DMS114 treated with DMSO at 0.1 percent for 48 hours (cell line): ENCODE data around the gene MLF1.
A peak's percentile ranks its signal among the peaks of the same experiment; 100 is the strongest.
"Not testable (repeated sequence)": the region's sequence is repeated elsewhere in the genome, so short reads cannot be mapped to it uniquely, and the experiment has no call there.

ENCODE experiments used
- DNase-seq: peaks from one replicate; lab custom pipeline; 2025; ENCODE audit not compliant: unreplicated experiment; lab: John Stamatoyannopoulos, UW

The MLF1 gene, protein sequence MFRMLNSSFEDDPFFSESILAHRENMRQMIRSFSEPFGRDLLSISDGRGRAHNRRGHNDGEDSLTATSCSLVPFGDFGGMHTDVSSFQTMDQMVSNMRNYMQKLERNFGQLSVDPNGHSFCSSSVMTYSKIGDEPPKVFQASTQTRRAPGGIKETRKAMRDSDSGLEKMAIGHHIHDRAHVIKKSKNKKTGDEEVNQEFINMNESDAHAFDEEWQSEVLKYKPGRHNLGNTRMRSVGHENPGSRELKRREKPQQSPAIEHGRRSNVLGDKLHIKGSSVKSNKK

DNA sequence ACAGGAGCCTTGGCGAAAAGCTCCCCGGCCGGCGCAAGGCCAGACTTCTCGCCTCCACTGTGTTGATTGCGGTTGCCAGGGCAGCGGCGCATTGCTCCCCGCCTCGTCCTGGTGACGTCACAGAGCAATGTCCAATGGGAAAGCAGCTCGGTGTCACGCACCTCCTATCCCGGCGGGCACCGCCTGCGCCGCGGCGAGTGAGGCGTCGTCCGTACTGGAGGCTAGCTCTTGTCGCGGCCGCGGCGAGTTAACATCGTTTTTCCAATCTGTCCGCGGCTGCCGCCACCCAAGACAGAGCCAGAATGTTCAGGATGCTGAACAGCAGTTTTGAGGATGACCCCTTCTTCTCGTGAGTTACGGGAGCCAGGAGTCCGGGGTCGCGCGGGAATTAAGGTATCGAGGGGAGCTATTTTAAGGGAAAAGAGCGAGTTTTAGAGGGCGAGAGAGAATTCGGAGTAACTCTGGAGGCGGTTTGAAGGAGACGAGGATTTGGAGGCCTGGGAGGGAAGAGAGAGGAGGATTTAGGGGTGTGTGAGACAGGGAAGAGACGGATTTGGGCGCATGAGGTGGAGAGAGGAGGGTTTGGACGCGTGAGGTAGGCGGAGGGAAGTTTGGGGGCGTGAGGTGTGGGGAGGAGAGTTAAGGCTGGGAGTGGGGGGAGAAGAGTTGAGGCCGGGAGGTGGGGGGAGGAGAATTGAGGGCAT is at the start of gene MLF1:
TSS of gene MLF1 (plus strand) at position 196 of the 704 bp plus-strand sequence. CDS start at position 303, 107 bp downstream.
- peak; percentile 86 for DNase-seq

DNA sequence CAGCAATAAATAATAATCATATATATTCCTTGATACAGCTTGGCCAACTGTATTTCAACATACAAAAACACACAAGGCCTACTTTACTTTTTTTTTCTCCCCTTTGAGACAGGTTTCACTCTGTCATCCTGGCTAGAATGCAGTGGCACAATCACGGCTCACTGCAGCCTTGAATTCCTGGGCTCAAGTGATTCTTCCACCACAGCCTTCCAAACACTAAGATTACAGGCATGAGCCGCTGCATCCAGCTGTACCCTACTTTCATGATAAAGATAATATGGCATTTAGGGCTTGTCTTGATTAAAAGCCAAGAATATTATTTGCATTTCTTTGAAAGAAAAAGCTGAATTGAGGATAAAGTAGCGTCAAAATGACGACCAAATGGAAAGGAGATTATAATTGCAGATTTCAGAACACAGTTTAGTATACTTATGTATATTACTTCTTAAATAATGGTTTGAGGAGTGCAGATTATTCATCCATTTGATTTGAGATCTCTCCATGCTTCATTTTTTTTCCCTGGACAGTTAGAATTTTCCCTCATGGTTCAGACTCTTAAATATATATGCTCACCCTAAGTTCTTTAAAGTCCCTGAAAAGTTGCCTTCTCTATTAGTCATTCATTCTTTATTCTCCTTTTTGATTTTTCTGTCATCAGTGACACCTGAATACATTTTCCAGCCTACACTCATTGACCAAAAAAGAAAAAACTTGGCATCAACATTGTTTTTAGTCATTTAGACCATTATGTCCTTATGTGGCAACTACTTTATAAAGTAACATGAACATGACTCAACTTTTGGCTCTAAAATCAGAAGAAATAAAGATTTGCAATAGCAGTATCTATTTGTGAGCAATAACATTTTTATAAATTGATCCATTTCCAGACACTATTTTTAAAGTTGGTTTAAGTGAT is 48.5 kb upstream of the MLF1 start:
- DNase-seq: no peak

DNA sequence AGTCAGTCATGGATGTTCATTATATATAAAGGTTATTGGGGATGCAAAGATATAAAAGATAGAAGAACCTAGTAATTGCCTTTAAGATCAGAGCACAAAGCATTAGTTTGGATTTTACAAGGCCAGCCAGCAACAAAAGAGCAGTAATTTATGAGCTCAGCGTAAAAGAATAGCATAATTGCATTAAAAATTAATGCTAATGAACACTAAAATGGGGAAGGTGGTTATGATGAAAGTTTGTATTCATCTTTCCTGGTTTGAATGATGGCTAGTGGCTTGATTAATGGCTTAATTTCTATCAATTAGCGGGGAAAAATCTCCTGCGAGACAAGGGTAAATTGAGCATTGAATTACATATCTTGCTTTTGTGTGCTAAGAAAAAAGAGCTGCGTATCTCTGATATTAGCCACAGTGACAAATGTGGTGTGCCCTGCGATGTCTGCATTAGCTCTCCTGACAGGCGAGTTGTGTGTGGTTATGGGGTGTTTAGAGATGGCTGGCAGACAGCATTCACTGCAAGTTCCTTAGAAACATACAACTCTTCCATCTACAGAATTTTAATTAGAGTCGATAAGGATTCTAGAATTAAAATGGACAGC is 42.8 kb upstream of the MLF1 start:
- no peak for DNase-seq

DNA sequence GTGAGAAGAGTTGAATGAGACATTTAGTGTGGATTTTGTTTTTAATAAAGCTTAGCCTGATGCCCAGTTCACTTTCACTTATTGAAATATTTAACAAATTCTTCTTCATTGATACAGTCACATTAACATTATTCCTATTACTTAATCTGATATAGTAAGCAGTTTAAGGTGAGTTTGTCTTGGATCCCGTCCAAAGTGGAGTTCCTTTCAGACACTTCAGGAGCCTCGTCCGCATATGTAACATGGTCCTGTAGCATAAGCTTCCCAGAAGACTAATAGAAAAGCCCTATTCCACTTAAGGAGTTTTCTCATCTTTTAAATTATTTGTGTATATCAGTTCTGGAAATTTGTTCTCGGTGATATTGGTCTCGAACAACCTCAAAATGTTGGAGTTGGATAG is 39.7 kb upstream of the MLF1 start:
- no peak for DNase-seq

DNA sequence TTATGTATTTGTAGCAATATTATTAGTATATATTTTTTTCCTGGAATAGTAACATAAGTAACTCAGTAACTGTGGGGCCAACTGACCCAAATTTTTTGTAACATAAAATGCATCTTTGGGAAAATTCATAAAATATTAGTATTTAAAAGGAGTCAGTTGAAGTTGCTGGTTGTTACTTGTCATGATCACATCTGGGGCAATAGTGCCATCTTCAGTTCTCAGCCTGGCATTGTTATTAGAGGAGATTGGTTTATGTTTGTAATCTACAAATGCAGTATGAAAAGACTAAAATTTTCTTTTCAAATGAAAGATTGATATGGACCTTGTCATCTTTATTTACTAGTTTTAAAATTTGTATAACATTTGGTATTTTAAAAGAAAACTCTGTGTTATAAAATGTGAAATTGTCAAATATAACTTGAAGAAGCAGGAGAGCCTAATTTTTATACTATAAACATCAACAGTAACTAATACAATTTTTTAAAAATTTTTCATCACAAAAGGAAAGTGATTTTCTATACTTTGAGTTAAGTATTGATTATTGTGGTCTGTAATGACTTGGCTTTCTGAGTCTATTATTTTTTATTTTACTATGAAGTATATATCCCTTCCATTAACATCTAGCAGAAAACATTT is 38.8 kb upstream of the MLF1 start:
- peak; percentile 58 for DNase-seq

DNA sequence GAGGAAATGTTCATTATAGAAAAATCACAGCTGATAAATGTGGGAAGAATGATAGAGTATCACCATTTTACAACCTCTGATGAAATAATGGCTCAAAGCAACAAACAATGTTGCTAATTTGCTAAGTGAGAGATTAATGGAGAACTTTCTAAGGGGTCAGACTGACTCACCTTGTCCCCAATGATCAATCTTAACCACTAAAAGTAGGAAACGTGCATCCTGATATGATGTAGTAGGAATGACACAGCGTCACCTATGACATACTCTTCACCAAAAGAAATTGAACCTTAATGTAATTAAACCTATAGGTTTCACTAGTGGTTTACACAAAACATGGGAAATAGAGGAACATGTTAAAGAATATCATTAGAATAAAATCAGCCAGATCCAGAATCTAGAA is 35.1 kb upstream of the MLF1 start:
- DNase-seq: no peak

DNA sequence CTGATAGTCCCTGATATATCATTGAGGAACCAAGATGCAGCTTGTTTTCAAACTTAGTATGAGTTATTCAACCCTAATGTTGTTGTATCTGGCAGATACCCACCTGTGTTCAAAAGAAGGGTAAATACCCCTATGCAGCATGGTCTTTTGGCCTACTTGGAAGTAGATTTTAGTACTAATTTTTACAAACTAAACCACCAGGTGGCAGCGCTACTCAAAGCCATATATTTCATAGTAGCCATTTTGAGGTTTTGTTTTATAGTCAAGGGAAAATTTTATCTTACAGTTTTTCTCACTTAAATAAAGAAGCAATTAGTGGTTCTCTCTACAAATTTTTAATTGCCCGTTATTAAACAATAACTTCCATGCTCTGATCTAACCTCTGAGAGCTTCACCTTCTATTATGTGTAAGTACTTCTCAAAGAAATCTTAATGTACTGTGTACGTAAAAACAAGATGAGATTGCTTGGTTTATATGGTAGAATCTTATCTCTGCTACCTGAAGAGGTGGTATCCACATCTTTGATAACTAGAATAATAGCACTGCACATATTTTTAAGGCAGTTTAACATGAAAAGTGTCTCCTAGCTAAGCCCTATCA is 31.5 kb upstream of the MLF1 start:
- DNase-seq: peak; percentile 45

DNA sequence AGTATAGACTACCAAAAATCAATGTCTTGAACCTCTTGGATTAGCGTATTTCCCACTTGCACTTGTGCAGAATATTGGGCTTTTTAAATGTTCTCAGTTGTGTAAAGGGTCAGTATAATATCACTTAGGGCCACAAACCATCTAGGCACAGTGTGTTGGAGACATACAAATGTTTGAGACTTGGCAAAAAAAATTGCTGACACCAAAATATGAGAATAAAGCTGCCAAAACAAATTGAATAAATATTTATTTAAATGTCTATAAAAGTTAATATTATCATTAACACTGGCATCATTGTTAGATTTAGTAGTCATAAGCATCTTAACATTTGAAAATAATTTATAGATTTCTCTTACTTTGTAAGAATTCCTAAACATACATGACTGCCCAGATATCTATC is 30.9 kb upstream of the MLF1 start:
- no peak for DNase-seq

DNA sequence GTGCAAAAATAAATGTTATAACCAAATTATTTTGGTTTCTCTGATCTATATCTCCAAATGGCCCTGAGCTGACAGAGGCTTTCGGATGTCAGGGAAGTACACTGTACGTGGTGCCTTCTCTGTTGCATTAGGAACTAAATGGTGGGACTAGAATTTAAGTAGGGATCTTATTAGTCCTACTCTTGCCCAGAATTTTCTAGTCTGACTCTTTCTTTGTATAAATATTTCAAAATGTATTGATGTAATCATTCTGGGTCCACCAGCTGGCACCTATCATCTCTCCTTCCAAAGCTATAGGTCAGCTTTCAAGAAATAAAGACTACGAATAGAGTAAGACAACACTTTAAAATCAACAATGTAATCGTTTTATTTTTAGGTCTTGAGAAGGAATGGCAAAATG is 22.3 kb upstream of the MLF1 start:
- no peak for DNase-seq

DNA sequence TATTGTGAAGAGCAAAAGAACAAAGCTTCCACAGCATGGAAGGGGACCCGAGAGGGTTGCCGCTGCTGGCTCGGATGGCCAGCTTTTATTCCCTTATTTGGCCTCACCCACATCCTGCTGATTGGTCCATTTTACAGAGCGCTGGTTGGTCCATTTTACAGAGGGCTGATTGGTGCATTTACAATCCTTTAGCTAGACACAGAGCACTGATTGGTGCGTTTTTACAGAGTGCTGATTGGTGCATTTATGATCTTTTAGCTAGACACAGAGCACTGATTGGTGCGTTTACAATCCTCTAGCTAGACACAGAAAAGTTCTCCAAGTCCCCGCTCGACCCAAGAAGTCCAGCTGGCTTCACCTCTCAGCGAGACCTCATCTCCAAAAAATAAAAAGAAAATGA is 21.1 kb upstream of the MLF1 start:
- DNase-seq: not testable (repeated sequence)

DNA sequence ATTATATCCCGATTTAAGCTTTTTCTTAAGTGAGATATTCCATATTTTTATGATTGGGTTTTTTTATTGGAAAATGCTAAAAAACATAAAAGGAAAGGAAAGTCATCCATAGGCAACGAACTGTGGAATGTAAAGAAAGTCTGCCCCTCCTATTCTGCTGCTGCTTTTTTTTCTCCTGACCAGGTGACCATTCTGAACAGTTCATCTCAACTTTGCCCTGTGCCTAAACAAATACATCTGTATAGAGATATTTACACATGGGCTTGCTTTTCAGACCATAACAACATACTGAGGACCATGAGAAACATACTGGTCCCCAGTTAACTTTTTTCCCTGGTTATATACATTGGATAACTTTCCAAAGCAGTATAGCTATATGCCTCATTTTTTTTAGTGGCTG is 18.9 kb upstream of the MLF1 start:
- DNase-seq: no peak

DNA sequence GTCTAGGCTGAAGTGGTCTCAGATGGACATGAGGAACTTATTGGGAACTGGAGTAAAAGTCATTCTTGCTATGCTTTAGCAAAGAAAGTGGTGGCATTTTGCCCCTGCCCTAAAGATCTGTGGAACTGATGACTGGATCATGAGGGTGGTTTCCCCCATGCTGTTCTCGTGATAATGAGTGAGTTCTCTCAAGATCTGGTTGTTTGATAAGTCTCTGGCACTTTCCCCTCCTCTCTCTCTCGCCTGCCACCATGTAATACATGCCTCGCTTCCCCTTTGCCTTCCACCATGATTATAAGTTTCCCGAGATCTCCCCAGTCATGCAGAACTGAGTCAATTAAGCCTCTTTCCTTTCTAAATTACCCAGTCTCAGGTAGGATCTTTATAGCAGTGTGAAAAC is 11.5 kb upstream of the MLF1 start:
- DNase-seq: no peak

DNA sequence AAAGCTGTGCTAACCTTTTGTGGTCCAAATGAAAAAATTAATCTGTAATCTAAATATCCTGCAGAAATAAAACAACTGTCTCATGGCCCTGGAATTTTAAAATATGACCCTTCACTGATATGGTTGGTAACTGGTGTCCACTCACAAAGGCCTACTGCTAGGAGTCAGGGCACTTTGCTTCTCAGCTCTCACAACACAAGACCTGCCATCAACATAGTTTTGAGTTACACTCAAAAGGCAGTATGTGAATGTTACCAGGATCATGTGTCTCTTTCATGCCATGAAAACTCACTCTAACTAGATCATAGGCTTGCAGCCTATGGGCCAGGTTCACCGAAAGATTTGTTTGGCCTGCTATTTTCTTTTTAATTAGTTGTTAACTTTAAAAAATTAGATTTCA is 10.0 kb upstream of the MLF1 start:
- no peak for DNase-seq

DNA sequence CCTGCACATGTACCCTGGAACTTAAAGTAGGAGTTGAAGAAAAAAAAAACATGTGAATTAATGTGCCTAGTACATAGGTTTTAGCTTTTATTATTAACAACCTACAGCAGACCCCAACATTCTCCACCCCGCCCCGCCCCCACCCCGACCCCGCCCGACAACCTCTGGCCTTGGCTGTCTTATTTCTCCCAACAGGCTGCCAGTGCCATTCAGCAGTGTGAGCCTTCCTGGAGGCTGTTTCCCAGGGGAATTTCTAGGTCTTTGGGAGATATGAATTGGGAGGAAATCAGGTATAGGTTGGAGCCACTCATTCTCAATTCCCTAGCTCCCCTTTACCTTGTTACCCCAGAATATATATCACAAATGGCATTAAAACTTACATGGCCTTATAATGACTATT is 8.3 kb upstream of the MLF1 start:
- no peak for DNase-seq

DNA sequence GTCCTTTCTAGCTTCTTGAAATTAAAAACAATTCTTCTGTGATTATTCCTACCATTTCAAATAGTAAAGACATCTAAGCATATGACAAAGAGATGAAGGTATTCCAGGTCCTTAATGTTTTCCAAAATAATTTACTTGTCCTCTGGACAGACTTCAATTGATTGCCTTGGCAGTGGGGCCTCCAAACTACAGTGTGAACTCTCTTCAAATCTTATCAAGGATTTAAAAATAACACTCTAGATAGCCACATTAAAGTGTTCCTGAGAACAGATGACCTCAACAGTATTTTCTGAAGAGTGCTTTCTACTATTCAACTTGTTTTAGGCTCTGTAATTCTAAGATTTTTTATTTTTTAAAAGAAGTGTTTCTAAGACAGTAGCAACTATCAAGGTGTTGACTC is 7.9 kb upstream of the MLF1 start:
- no peak for DNase-seq

DNA sequence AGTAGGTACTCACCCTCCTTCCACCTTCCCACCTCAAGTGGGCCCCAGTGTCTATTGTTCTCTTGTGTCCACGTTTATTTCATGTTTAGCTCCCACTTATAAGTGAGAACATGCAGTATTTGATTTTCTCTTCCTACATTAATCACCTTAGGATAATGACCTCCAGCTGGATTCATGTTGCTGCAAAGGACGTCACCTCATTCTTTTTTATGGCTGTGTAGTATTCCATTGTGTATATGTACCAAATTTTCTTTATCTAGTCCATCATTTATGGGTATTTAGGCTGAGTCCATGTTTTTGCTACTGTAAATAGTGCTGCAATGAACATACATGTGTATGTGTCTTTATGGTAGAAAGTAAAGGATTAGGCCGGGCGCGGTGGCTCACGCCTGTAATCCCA is 5.9 kb upstream of the MLF1 start:
- DNase-seq: no peak

DNA sequence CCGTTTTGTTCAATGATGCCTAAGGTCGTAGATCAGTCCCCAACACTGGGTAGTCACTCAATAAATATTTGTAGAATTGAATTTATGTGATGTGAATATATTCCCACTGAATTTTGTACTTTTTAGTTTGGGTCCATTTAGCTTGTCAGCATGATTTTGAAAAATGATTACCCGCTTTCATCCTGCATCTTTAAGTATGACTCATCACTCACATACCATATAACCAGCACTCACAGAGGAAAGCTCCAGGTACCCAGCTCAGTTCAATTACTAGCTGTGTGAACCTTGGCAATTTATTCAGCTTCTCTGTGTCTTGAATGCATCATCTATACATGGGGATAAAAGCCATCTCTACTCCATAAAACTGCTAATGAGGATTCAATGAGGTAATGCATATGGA is 2.2 kb upstream of the MLF1 start:
- DNase-seq: no peak

DNA sequence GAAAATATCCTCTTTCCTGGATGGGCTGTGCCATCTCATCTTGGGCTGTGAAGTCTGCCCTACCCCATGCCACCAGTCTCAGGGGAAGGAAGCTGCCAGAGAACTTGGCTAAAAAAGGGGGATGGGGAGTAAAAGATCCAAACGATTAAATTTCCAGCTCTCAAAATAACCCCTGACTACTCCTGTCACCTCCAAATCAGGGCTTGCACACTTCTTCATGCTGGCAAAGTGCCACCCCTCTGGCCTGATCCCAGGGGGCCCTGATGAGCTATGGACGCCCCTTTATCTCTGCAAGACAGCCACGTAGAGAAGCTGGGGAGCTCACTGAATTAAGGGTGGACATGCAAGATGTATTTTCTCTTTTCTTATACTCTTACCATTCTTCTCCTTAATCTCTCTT is 1.2 kb upstream of the MLF1 start:
- no peak for DNase-seq

DNA sequence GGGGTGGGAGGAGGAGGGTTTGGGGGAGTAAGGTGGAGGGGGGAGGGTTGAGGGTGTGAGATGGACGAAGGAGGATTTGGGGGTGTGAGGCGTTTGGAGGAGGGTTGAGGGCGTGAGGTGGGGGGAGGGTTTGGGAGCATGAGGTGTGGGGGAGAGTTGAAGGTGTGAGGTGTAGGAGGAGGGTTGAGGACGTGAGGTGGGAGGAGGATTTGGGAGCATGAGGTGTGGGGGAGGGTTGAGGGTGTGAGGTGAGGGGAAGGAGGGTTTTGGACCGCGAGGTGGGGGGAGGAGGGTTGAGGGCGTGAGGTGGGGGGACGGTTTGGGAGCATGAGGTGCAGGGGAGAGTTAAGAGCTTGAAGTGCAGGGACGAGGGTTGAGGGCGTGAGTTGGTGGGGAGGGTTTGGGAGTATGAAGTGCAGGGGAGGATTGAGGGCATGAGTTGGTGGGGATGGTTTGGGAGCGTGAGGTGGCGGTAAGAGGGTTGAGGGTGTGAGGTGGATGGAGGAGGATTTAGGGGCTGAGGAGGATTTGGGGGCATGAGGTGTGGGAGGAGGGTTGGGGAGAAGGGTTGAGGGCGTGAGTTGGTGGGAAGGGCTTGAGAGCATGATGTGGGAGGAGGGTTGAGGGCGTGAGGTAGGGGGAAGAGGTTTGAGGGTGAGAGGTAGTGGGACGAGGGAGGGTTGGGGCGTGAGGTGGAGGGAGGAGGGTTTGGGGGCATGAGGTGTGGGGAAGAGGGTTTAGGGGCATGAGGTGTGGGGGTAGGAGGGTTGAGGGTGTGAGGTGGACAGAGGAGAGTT is 1.2 kb downstream of the MLF1 start:
- no peak for DNase-seq

DNA sequence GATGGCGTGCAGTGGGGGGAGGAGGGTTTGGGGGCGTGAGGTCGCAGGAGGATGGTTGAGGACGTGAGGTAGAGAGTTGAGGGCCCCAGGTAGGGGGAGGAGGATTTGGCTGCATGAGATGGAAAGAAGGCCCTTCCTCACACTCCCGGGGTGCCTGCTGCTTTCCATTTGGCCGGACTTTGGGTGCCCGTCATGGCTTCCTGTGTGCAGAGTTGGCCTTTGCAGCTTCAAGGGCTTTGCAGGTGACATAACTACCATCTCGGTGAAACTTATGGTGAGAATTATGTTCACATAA is 1.7 kb downstream of the MLF1 start:
- DNase-seq: no peak
